NCI-H2081 treated with DMSO at 0.1 percent for 48 hours (cell line): Measurements from ENCODE around the gene BORCS5.
"Not testable (repeated sequence)": the region's sequence is repeated elsewhere in the genome, so short reads cannot be mapped to it uniquely, and the experiment has no call there.

ENCODE experiments used
- DNase-seq: peaks from one replicate; lab custom pipeline; 2025; lab: John Stamatoyannopoulos, UW

The BORCS5 gene

DNA sequence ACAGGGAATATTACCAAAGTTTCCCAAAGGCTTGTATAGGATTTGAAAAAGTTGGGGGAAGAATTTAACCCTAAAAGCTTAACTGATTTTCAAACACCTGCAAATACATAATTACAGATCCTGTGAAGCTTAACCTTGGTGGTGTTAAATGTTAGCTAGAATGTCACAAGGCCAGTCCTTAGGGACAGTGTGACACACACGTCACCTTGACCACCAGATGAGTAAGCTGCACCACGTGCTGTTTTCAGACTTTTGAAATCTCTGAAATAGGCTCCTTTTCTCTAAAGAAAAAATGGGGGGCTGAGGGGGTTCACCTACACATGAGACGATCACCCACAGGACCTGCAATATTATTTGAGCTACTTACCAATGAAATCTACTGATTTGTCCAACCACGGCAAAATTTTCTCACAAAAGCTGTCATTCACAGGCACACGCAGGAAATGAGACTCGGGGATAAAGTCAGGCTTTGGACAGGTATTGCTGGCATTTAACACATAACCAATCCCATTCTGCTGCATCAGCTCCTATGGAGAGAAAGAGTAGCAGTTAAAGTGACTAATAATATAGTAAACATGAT is 129.9 kb downstream of the BORCS5 start:
- DNase-seq, result no peak

DNA sequence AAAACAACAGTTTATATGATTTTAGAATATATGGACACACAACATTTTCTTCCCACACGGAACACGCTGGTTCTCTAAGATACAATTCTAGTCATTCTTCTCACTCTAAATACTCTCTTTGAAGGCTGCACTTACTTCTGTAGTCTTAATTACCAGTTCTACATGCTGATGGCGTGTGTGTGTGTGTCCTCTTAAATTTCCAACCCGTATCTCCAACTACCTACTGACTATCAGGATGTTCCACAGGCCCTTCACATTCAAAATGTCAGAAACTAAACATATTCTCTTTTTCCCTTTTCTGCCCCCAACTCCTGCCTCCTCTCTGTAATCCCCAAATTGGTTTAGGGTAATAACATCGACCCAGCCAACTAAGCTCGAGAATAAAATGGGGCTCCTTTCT is 130.6 kb downstream of the BORCS5 start:
- DNase-seq, result no peak

DNA sequence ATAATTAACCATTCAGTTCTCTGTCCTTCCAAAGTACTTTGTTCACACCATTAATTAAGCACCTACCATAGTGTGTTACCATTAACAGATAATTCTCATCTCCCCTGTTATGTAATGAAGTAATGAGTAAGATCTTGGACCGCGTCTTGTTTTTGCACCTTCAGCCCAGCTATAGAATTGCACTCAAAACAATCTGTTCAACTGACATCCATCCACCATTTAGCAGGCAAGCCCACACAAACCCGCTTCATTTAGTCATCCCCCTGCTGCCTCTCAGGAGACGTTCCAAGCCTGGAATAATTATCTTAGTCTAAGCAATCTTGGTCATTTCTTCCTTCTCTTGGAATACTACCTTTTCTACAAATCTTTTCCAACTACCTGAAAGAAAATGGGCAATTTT is 131.4 kb downstream of the BORCS5 start:
- DNase-seq, result no peak

DNA sequence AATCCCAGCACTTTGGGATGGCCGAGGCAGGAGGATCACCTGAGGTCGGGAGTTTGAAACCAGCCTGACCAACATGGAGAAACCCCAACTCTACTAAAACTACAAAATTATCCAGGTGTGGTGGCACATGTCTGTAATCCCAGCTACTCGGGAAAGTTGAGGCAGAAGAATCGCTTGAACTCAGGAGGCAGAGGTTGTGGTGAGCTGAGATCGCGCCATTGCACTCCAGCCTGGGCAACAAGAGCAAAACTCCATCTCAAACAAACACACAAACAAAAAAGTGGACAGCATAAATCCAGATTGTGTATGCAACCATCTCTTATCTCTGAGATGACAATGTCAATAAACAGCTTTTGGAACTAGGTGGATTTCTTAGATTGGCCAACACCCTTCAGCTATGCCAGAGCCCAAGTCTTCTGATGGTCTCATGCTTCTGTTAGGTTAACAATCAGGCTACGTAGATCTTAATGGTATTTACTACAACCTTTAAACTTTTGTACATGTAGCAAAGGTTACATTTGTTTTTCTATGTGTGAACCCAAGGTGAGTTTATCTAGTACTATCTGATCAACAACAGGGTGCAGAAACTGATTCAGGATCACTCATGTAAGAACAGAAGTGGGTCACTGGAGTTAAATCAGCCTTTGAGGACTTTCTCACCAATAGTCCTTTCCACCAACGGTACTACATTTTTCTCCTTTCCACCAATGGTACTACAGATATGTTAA is 132.1 kb downstream of the BORCS5 start:
- no peak for DNase-seq

- no peak for DNase-seq
Observed at GRCh38 chr12:12491606-12492005, 134.7 kb downstream of the BORCS5 start.

DNA sequence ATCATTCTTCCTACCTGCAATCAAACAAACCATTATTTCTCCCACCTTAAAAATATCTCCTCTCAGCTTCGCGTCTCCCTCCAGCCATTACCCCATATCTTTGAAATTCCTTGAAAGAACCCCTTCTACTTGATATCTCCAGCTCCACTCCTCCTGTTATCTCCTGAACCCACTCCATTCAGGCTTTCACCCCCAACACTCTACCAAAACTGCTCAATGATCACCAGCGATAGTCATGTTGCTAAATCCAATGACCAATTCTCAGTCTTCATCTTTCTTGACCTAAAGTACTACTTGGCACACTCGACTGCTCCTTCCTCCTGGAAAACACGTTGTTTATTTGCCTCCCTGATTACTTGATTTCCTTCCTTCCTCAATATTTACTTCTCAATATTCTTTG is 135.7 kb downstream of the BORCS5 start:
- no peak for DNase-seq

GRCh38 chr12:12495536-12495935 is 138.7 kb downstream of the BORCS5 start:
- no peak for DNase-seq

DNA sequence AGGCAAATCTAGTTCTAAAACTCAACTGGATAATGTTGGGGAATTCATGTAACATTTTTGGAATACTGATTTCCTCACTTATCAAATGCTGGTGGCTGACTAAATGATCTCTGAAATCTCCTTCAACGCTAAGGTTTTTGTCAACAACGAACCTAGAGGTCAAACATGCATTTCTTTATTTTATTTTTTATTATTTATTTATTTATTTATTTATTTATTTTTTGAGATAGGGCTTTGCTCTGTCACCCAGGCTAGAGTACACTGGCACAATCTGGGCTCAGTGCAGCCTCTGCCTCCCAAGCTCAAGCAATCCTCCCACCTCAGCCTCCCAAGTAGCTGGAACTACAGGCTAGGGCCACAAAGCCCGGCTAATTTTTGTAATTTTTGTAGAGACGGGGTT is 141.3 kb downstream of the BORCS5 start:
- DNase-seq, result no peak

DNA sequence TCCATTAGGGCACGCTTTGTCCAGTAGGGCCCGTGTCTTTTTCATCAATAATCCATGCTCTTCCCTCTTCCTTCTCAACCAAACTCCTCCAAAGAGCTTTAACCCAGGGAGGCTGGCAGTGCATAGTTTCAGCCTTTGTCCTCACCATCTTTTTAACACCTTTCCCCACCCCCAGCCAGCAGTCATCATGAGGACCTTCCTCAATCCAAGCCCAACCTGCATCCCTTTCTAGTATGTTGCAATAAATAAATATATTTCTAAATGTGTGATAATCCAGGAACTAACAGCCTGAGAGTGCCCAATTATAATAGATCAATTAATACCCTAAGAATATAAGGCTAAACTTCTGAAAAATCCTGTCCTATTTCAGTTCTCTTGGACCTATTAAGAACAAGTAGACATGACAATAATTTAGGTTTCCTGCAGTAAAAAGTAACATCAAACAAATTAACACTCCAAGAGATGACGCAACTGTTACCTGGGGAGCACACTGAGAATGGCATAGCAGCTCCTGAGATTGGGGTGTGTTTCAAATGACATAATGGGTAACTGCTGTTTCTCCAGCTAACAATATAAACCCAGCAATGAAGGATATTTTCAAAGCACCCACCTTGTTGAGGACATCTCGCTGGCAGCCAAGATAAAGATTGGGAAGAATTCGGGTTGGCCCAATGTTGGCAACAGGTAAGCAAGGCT is 143.2 kb downstream of the BORCS5 start:
- DNase-seq, result no peak

- DNase-seq, result no peak
Observed at GRCh38 chr12:12501121-12501520, 144.2 kb downstream of the BORCS5 start.

DNA sequence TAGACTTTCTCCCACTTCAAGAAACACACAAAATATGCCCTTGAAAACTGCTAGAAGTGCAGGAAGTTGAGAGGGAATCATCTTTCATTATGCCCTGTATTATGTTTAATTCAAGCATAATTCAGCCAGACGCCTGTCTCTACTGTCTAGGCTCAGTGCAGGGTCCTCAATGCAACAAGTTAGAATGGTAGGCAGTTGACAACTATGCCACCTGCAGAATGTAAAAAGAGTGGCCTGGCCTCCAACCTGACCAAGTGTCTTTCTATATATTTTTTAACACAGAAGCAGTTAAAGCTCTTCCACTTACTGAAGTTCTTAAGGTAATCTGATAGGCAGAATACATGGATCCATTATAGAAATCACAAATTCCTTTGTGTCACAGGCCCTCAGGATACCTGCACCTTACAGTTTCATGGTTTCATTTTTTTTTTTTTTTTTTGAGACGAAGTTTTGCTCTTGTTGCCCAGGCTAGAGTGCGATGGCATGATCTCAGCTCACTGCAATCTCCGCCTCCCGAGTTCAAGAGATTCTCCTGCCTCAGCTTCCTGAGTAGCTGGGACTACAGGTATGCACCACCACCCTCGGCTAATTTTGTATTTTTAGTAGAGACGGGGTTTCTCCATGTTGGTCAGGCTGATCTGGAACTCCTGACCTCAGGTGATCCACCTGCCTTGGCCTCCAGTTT is 145.4 kb downstream of the BORCS5 start:
- not testable (repeated sequence) for DNase-seq

DNA sequence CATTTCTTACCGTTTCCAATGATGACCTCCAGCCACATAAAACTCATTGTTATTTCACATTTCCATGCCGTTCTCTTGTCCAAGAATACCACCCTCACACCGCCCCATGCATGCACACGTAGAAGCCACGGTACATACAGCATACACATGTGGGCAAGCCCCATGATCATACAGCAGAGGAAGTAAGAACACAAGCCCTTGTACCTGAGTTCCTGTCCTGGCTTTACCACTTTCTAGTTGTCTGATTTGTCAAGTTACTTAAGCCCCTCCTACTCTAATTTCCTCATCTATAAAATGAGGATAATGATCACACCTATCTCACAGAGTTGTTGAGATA is 145.9 kb downstream of the BORCS5 start:
- no peak for DNase-seq

DNA sequence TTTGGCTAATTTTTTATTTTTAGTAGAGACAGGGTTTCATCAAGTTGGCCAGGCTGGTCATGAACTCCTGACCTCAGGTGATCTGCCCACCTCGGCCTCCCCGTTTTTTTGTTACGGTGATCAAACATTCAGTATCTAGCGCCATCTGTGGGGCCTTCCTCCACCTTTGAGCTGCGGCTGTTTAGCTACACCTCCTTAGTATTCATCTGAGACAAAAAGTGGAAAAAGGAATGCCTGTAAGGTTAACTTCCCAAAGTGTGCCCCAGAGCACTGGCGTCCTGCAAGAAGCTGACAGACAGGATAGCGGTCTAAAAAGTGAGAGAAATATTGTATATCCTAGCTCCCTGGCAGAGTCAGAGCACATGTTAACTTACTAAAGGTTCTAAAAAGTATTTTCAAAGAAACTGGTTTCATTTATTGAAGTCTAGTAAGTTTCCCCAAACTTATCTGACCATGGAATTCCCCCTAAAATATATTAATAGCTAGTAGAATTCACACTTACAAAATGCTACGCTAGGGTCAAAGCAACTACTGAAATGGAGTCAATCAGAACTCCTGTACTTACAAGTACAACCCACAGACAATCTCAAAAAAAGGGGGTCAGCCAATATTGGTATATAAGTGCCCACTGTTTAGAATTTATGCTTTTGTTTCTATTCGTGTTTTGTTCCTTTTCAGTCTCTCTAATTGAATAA is 146.7 kb downstream of the BORCS5 start:
- DNase-seq, result no peak

- no peak for DNase-seq
Observed at GRCh38 chr12:12505544-12506495, 148.9 kb downstream of the BORCS5 start.

DNA sequence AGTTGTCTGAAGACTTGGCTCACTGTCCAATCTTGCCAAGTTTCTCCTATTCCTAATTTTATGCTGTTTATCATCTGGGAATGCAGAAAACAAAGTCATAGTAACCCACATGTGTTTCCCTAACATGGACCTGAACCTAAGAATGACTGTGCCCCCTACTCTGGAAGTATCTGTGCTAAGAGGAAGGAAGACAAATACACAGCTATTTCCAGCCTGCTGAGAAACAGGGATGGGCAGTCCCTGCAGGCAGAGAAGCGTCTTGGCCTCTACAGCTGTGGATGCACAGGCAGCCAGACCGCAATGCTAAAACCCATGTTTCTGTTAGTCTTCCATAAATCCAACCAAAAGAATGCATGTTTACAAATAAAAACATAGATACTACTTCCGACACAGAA is 149.6 kb downstream of the BORCS5 start:
- no peak for DNase-seq

- DNase-seq, result no peak
Observed at GRCh38 chr12:12507121-12507520, 150.2 kb downstream of the BORCS5 start.

- no peak for DNase-seq
Observed at GRCh38 chr12:12508612-12509011, 151.7 kb downstream of the BORCS5 start.

GRCh38 chr12:12510141-12510540 is 153.3 kb downstream of the BORCS5 start:
- no peak for DNase-seq

DNA sequence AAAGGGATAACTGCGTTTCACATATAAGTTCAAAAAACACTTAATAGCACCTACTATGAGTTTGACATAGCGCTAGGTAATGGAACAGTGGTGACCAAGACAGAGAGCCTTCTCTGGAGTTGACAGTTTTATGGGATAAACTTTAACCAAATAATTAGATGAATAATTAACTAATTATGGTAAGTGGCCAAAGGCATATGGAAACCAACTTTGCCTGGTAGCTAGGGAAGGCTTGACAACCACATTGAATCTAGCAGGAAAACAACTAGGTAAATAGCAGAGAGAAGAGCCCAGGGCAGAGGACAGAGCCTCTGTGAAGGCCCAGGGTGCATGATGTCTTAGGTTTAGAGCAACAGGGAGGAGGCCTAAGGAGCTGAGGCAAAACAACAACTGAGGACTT is 153.7 kb downstream of the BORCS5 start:
- DNase-seq, result no peak

- no peak for DNase-seq
Observed at GRCh38 chr12:12511021-12511783, 154.3 kb downstream of the BORCS5 start.
